Measurements from ENCODE around the gene PRKN. TPM values are rescaled to one million over a fixed set of nuclear protein-coding genes. Genes with fewer than 3 reads are reported as not detected.

The PRKN gene
- polyA plus RNA-seq, 1 donor from 2014 or later = 1.2 TPM

DNA sequence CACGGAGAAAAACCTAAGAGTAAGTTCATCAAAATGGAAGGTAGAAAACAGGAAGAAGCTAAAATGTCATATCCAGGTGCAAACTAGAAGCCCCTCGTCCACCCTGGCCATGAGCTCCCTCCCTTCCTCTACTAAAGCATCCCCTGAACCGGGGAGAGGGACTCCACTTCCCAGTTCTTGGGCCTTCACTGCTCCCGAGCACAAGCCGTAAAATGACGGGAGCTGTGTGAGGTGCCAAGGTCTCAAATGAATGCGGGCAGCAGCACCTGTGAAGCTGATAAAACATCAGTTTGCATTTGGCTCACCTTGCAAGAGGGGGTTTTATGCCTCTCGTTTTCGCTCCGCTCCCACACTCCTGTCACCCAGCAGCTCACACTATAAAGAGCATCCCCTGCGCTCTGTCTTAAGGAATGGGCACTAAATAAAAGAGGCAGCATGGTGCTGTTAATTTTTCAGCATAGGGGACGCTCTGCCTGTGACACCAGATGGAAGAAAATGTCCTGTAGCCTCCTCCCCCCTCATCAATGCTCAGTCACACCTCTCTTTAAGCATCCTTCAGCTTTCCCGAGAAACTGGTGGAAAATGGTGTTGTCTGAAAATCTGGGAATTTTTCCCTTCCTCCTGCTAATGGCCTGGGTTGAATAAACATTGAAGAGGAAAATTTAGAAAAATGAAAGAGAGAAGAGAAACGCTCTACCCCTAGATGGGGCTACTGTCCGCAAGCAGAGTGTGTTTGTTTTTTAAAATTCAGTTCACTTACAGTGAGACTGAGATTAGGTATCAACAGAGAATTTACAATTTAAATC is 890.7 kb downstream of the PRKN start:
- Histone ChIP-seq H3K27me3 (ENCODE audit: insufficient read depth, low read depth, low read length) (no peaks in the 10 kb centered on the region), H3K9ac (ENCODE audit: low read length) (peak overlapping the region; percentile 26), H3K27ac (ENCODE audit: low read length) (no peak overlapping the region), H3F3A (ENCODE audit: insufficient read depth, low read length, poor library complexity, severe bottlenecking) (no peaks in the 10 kb centered on the region), H2AFZ (ENCODE audit: low read depth, low read length) (no peak overlapping the region), H3K4me2 (ENCODE audit: low read length) (no peak overlapping the region), H3K9me2 (ENCODE audit: insufficient read depth, low read length) (no peaks in the 10 kb centered on the region), H3K4me3 (ENCODE audit: low read length) (no peak overlapping the region), H3K79me2 (replicated peaks; ENCODE audit: insufficient read depth, low read length) (no peaks in the 10 kb centered on the region), H3K9me3 (ENCODE audit: low read length) (no peaks in the 10 kb centered on the region), H3K36me3 (ENCODE audit: insufficient read depth, low read length) (no peaks in the 10 kb centered on the region), H4K20me1 (ENCODE audit: insufficient read depth) (no peaks in the 10 kb centered on the region)
- TF ChIP-seq TAF1 (IDR thresholded peaks at IDR 0.05; ENCODE audit: low read depth) (no peak), RAD21 (conservative IDR thresholded peaks at IDR 0.05) (peak; percentile 63), EP300 (conservative IDR thresholded peaks at IDR 0.05; ENCODE audit: poor library complexity, severe bottlenecking) (no peak), SMC3 (conservative IDR thresholded peaks at IDR 0.05; ENCODE audit: poor library complexity) (peak; percentile 50), MXI1 (conservative IDR thresholded peaks at IDR 0.05; ENCODE audit: poor library complexity, severe bottlenecking) (no peak)
- TF ChIP-seq, protein P1, sequence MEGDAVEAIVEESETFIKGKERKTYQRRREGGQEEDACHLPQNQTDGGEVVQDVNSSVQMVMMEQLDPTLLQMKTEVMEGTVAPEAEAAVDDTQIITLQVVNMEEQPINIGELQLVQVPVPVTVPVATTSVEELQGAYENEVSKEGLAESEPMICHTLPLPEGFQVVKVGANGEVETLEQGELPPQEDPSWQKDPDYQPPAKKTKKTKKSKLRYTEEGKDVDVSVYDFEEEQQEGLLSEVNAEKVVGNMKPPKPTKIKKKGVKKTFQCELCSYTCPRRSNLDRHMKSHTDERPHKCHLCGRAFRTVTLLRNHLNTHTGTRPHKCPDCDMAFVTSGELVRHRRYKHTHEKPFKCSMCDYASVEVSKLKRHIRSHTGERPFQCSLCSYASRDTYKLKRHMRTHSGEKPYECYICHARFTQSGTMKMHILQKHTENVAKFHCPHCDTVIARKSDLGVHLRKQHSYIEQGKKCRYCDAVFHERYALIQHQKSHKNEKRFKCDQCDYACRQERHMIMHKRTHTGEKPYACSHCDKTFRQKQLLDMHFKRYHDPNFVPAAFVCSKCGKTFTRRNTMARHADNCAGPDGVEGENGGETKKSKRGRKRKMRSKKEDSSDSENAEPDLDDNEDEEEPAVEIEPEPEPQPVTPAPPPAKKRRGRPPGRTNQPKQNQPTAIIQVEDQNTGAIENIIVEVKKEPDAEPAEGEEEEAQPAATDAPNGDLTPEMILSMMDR (IDR thresholded peaks at IDR 0.05; ENCODE audit: poor library complexity, severe bottlenecking) = peak; percentile 62

DNA sequence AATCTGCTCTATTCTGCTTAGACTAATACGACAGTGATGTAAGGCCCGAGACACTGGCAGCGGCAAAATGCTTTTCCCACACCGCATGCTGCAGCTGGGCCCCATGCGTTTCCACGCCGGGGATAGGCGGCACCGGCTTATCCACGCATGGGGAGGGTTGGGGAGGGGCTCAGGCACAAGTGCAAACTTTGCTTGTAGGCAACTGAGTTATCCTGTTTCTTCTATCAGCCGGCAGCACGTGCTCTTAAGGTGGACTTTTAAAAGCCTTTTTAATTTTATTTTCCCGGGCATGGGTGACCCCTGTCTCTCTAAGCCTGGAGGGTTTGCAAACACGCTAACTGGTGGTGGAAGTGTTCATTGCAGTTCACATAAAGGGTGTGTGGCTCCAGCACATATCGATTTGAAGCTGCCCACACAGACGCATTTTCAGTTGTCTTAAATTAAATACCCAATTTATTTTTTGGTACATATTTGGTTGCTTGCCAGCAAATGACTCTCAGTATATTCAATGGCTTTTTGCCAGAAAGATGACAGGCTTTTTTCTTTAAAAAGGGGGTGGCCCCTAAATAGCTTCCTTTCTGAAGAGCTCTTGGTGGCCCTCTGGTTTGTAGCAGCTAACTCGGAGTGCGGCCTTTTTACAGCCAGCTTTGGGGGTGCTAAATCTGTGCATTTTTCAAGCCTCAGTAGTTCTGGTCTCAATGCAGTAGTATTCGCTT is 891.9 kb downstream of the PRKN start:
- Histone ChIP-seq H3K27me3 (ENCODE audit: insufficient read depth, low read depth, low read length) (no peaks in the 10 kb centered on the region), H3F3A (ENCODE audit: insufficient read depth, low read length, poor library complexity, severe bottlenecking) (no peaks in the 10 kb centered on the region), H2AFZ (ENCODE audit: low read depth, low read length) (no peak overlapping the region), H3K9me3 (ENCODE audit: low read length) (no peaks in the 10 kb centered on the region), H4K20me1 (ENCODE audit: insufficient read depth) (no peaks in the 10 kb centered on the region), H3K4me3 (ENCODE audit: low read length) (no peak overlapping the region), H3K9me2 (ENCODE audit: insufficient read depth, low read length) (no peaks in the 10 kb centered on the region), H3K9ac (ENCODE audit: low read length) (no peak overlapping the region), H3K36me3 (ENCODE audit: insufficient read depth, low read length) (no peaks in the 10 kb centered on the region), H3K79me2 (replicated peaks; ENCODE audit: insufficient read depth, low read length) (no peaks in the 10 kb centered on the region), H3K4me2 (ENCODE audit: low read length) (no peak overlapping the region), H3K27ac (ENCODE audit: low read length) (no peak overlapping the region)
- TF ChIP-seq, protein P1 (IDR thresholded peaks at IDR 0.05; ENCODE audit: poor library complexity, severe bottlenecking) = no peak
- TF ChIP-seq, protein P2, sequence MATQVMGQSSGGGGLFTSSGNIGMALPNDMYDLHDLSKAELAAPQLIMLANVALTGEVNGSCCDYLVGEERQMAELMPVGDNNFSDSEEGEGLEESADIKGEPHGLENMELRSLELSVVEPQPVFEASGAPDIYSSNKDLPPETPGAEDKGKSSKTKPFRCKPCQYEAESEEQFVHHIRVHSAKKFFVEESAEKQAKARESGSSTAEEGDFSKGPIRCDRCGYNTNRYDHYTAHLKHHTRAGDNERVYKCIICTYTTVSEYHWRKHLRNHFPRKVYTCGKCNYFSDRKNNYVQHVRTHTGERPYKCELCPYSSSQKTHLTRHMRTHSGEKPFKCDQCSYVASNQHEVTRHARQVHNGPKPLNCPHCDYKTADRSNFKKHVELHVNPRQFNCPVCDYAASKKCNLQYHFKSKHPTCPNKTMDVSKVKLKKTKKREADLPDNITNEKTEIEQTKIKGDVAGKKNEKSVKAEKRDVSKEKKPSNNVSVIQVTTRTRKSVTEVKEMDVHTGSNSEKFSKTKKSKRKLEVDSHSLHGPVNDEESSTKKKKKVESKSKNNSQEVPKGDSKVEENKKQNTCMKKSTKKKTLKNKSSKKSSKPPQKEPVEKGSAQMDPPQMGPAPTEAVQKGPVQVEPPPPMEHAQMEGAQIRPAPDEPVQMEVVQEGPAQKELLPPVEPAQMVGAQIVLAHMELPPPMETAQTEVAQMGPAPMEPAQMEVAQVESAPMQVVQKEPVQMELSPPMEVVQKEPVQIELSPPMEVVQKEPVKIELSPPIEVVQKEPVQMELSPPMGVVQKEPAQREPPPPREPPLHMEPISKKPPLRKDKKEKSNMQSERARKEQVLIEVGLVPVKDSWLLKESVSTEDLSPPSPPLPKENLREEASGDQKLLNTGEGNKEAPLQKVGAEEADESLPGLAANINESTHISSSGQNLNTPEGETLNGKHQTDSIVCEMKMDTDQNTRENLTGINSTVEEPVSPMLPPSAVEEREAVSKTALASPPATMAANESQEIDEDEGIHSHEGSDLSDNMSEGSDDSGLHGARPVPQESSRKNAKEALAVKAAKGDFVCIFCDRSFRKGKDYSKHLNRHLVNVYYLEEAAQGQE (IDR thresholded peaks at IDR 0.05; ENCODE audit: borderline replicate concordance) = no peak
- TF ChIP-seq SMC3 (conservative IDR thresholded peaks at IDR 0.05; ENCODE audit: poor library complexity) = no peak
- no peak for TF ChIP-seq POLR2AphosphoS5 (IDR thresholded peaks at IDR 0.05)
- no peak for TF ChIP-seq EP300 (conservative IDR thresholded peaks at IDR 0.05; ENCODE audit: poor library complexity, severe bottlenecking)
- TF ChIP-seq TAF1 (IDR thresholded peaks at IDR 0.05; ENCODE audit: low read depth) = no peak
- no peak for TF ChIP-seq MXI1 (conservative IDR thresholded peaks at IDR 0.05; ENCODE audit: poor library complexity, severe bottlenecking)
- TF ChIP-seq EZH2 (IDR thresholded peaks at IDR 0.05; ENCODE audit: borderline replicate concordance, insufficient read depth, low read length, poor library complexity, severe bottlenecking) = no peak

Data from neural cell (in vitro differentiated cells).